Measurements from ENCODE around the gene DRD1.
"Not testable (repeated sequence)": the region's sequence is repeated elsewhere in the genome, so short reads cannot be mapped to it uniquely, and the experiment has no call there.

DRD1 gene

DNA sequence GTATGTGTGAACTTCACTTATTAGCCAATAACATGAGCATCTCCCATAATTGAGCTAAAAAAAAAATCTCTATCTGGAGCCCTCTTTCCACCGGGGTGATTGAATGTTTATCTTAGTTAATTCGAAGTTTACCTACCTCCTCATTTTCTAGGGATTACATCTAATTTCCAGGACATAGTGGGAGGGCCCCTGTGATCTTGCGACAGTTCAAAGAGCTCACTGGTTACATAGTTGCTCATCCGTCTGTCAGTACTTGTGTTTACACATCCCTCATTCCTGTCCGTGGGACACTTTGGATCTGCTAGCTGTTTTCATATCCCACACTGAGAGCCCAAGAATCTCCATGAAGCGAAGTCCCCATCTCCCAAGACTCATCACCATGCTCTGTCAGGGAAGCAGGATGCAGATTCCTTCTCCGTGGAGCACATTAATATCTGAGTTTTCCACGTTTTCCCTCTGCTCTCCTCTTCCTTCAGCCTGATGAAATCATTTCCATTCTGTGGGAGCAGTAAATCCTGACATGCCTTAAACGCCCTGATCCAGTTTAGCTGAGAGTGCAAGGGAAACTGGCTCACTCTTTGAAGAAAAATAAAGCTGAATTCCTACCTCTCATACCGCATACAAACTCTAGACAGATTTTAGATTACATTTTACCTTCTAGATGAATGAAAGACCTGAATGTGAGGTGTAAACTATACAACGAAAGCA lies 24.2 kb upstream of the DRD1 start:
- no peak for DNase-seq

DNA sequence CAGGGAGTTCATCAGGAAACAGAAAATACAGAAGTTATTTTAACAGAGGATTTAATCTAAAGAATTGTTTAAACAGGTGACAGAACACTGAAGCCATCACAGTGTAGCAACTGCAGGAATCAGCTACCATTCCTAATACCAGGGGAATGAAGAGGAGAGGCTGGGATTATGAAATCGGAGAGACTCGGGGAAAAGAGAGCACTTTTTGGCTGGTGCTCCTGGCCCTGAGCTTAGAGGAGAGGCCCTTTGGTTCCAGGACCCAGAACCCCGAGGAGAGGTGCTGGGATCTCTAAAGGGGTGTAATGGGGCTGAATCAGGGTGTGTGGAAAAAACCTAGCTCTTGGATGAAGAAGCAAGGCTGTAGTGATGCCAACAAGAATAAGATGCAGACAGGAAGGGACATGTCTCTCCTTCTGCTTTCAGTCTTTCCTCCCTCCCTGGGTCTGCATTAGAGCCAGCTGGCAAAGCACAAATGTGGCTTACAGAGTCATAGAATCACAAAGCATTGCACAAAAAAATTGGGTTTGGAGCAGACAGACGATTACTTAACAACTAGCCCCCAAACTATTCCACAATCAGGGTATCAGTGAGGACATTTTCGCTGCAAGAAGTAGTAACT lies 22.8 kb upstream of the DRD1 start:
- DNase-seq, result no peak

DNA sequence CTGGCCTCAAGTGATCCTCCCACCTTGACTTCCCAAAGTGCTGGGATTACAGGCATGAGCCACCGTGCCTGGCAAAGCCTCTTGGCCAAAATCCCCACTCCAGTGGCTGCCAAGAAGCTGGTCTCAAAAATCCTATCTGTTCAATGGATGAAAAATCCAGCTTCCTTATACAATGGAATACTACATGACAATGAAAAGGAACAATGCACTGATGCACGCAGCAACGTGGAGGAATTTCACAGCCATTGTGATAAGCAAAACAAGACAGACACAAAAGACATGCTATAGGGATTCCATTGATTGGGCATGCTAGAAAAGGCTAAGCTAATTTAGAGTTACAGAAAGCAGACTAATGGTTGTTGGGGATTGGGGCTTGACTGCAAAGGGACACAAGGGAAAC lies 21.3 kb upstream of the DRD1 start:
- DNase-seq, result no peak

DNA sequence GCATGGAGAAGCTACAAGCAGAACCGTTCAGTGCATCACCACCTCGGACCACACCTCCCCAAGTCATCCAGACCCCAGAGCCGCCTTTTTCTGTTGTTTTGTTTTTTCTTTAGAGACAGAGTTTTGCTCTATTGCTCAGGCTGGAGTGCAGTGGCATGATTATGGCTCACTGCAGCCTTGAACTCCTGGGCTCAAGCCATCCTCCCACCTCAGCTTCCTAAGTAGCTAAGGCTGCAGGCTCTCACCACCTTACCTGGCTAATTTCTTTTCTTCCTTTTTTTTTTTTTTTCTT lies 20.9 kb upstream of the DRD1 start:
- no peak for DNase-seq

DNA sequence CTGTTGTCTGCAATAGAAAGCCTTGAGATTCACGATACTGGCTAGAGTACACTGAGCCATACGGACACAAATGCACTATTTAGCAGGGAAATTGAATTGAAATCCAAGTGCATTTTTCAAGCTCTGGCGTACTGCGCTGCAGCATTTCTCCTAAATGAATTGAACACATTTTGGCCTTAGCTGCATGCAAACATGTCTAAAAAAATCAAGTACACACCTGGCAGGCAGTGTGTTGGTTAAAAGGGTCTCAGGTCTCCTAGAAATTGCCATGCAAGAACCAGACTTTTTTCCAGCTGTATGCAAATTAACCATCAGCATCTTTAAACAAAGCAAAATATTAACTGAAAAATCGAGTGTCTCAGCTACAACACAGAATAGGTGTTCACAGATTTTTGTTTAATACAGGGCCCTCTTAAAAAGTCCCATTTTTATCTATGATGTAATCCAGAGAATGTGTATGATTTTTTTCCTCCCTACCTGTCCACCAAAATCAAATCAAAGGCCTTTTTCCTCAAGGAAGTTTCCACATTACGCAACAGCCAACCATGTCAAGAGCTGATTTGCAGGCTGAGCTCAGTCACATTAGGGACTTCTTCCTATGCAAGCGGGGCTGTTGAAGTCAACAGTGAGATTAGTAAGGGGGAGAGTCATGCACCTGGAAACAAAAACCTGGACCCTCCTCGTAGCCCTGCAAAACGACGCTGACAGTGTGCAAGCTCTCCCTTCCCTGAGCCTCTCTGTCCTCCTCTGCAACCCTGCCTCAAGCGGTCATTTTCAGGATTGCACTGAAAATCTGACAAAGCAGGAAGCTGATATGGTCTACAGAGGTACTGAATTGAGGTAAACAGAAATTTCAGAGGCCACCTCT lies 20.3 kb upstream of the DRD1 start:
- DNase-seq, result peak; percentile 82 to 83

DNA sequence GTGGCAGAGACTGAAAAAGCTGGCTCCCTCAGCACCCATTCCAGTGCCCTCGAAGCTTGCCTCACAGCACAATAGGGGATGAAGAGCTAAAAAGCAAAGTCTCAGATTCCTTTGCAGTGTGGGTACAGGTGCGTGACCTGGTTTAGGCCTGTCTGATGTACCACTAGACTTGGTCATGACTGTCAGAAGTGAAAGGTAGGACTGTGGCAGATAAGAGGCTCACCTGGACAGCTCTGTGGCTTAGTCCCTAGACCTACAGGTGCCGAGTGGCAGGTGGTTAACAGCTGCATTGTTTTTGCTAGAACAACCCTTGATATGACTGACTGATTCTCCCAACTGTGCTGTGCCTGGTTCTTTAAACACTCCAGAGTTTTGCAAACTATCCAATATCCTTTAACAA lies 19.7 kb upstream of the DRD1 start:
- no peak for DNase-seq

DNA sequence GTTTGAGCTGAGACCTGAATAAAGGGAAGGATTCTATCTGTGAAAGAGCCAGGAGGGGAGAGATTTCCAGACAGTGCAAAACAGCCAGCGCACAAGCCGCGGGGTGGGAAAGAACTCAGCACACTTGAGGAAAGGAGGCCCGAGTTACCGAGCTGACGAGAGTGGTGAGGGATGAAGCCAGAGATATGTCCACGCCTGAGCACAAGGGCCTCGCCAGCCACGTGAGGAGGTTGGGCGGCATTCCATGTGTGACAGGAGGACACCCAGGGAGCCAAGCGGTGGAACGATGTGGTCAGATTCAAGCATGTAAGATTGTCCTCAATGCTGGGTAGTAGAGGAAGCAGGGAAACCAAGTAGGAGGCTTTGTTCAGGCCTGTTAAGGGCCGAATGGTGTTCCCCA lies 17.4 kb upstream of the DRD1 start:
- DNase-seq, result no peak

DNA sequence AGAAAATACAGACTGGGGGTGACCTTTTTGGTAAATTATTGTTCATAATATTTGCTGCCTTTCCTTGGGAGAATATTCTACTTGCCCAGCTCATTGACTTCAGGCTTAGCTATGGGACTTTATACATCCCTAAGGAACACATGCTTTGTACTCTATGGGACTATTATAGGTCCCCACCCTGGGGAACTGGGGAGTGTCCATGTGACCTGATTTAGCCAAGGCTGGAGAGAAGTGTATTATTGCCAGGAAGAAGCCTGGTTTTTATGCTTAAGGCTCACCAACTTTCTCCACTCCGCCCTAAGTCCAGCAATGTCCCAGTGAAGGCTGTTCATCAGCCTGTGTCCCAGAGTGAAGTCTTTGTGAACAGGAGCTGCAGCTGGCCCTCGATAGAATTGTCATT lies 16.6 kb upstream of the DRD1 start:
- no peak for DNase-seq

DNA sequence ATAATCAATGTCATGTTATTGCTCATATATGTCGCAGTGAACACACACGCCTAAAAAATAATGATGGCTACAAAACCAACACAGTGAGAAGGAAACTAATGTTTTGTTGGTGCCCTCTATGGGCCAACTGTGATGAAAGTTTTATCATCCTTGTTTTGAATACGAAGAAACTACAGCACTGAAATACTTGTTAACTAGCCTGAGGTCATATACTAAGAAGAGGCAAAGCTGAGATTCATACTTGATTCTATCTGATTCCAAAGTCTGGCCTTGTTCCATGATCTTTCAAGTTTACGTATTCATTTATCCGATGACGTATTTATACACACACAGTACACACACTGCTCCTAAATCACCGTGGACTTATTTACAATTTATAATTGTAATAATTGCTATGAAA lies 16.1 kb upstream of the DRD1 start:
- DNase-seq, result no peak

DNA sequence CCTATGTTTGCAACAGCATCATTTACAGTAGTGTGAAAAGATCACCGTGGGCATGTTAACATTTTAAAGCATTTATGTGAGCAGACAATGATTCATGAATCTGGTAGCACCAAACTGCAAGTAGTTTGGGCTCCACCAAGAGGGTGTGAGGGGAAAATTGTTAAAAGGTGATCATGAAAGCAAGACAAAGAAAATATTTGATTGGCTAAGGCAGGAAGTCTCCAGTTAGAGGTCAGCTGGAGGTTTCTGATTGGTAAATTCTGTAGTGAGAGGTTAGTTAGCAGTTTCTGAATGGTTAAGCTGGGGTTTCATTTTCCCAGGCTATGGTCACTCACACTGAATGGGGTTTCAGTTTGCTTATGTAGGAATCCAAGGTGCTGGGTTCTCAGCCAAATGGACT lies 13.5 kb upstream of the DRD1 start:
- DNase-seq, result no peak

DNA sequence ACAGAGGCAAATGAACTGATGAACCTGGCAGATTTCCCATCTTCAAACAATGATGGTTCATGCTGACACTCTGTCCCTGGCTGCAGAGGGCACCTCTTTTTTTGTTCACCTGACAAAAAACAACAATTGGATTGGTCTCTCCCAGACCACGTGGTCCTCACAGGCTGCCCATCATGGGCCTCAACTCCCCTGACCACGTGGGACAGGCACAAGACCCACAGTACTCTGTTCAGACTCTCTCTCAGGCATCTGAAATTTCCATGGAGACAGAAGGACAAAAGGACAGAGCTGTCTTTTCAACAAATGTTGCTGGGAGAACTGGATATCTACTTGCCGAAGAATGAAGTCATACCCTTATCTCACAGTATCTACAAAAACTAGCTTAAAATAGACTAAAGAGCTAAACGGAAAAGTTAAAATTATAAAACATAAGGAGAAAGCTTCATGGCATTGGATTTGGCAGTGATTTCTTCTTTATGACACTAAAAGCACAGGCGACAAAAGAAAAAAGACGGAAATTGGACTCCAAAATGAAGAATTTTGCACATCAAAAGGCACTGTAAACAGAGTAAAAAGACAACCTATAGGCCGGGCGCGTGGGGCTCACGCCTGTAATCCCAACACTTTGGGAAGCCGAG lies 12.2 kb upstream of the DRD1 start:
- DNase-seq, result no peak

DNA sequence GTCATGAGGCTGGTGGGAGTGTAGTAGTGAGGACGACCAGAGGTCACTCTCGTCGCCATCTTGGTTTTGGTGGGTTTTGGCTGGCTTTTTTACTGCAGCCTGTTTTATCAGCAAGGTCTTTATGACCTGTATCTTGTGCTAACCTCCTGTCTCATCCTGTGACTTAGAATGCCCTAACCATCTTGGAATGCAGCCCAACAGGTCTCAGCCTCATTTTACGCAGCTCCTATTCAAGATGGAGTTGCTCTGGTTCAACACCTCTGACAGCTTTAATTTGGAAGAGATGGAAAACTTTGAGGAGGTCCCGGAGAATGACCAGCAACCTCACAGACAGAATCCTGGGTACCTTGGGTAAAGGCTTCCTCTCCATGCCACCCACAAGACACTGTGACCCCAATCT lies 10.4 kb upstream of the DRD1 start:
- not testable (repeated sequence) for DNase-seq

DNA sequence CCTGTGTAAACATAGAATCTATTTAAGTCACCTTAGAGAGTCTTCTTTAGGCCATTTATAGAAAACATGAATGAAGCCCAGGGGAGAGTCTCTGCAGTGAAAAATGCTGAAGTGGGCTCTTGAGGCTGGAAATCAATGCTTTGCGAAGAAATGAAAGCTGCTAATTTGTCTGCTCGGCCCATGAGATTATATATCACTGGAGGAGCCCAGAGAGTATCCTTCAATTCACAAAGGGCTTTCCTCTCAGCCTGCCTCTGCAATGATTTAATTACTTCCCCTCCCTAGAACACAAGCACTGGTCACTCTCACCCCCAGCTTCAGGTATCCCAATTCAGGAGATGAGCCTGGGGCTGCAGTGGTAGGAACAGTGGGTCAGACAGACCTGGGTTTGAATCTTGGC lies 8.2 kb upstream of the DRD1 start:
- no peak for DNase-seq

DNA sequence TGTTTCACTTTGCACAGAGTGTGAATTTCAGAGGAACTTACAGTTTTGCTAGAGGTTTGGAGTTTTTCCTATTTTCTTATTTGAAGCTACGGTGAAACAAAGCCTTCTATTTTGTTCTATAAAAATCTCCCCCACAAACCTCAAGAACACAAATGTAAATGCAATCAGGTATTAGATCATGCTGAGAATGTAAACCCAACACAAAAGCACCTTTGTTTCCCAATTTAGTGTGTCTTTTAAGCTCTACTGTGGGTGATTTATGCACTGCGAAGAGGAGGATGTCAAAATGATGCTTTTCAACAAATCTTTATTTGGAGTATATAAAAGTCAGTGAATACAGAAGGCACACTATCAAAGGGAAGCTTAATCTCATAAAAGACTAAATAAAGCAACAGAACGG lies 4.3 kb upstream of the DRD1 start:
- DNase-seq, result no peak

DNA sequence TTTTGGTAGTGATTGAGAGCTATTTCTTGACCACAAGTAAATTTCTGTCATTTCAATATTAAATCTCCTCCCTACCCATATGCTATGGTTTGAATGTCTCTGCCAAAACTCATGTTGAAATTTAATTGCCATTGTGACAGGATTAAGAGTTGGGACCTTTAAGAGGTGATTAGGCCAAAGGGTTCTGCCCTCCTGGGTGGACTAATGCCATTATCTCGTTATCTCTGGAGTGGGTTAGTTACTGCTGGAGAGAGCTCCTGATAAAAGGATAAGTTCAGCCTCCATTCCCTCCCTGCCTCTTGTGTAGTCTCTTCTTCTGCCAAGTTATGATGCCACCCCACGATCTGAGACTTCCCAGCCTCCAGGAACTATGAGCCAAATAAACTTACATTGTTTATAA lies 3.6 kb upstream of the DRD1 start:
- no peak for DNase-seq

DNA sequence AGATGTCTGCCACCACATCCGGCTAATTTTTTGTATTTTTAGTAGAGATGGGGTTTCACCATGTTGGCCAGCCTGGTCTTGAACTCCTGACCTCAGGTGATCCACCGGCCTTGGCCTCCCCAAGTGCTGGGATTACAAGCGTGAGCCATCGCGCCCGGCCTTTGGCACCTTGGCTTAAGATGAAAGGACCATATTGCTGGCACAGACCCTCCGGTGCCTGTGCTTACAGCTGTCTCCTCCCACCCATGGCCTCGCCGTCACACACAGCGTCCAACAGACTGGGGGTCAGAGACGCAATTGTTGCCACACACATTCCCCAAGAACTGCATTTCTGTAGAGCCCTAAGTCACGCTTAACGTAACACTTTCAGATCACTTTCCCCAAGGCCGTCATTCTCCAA lies 2.4 kb upstream of the DRD1 start:
- not testable (repeated sequence) for DNase-seq

DNA sequence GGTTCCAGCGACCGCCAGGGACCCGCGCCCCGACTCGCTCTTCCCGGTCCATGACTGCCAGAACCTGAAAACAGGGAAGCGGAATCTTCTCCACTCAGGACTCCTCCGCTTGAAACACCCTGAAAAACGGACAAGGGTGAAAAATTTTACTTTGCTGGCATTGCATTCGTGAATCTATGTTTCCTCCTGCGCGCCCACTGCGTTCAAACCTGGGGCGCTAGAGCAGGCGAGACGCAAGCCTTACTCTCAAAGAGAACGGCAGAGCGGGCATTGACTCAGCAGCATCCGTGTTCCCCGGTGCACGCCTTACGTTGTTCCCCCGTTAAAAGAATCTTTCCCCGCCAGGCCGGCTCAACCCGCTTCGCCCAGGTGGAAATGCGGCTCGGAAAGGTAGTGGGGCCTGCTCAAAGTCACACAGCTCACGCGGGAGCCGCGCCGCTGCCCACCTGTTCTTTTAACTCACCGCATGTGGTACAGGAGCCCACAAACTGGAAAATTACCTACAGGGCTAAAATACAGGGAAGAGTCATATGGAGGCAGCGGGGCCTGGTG lies 999 bp upstream of the DRD1 start:
- no peak for DNase-seq

DNA sequence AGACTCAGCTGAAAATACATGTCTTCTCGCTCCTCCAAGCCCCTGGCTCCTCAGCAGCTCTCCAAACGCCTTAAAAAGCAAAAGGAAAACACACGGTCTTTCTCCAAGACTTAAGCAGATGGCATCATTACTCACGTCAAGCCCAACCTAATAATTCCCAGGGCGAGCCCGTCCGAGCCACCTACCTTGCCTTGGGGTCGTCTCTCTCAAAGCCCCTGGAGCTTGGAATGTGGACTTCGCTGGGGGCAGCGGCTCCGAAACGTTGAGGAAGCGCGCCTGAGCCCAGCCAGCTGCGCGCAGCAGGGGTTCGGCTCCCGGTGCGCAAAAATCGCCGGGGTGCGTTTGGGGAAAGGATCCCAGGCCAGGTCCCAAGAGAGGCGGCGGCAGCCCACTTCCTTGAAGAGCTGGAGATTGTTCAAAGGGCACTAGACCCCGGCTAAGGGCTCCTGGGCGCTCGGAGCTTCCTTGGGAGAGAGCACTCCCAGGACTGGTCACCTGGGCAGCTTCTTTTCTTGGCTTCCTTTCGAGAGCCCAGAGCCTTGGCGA lies 395 bp downstream of the DRD1 start:
- DNase-seq, result peak in 1 of 2 experiments; percentile 23

DNA sequence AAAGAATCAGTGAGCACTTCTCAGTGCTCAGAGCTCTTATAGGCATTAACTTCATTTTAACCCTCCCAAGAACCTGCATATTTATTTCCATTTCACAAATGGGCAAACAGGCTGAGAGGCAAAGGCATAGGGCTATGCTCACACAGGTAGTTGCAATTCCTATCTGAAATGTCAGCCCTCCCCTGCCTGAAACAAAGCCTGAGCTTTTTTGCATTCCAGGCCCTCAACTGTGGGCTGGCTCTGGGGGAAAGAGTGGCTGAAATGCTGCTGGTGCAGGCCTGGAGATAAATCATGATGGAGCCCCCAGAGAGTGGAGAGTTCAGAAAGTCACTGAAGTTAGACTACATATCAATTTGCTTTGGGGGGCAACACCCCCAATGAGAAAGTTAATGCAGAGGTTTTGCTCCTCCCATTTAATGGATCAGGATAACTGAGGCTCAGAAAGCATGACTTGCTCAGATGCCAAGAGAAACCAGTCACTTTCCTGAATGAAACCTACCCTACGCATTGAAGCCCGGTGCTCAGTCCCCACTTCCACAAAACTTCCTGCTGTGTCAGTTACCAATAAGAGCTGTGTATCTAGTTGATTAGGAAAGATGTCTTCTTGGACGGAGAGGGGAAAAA lies 5.6 kb downstream of the DRD1 start:
- no peak for DNase-seq

DNA sequence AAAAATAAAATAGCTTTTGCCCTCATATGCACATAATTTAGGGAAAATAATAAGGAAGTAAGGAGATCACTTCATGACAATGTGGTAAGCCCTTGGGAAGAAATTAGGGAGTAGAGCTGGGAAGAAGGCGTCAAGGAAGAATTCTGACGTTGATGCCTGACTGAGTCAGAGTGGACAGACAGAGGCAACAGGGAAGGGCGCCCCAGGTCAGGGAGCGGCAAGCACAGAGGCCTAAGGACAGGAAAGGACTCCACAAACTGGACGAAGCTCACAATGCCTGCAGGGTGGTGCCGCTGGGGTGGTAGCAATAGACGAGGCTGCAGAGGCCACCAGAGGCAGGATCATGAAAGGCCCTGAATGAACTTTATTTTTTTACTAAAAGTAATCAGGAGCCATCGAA lies 7.6 kb downstream of the DRD1 start:
- no peak for DNase-seq

DNA sequence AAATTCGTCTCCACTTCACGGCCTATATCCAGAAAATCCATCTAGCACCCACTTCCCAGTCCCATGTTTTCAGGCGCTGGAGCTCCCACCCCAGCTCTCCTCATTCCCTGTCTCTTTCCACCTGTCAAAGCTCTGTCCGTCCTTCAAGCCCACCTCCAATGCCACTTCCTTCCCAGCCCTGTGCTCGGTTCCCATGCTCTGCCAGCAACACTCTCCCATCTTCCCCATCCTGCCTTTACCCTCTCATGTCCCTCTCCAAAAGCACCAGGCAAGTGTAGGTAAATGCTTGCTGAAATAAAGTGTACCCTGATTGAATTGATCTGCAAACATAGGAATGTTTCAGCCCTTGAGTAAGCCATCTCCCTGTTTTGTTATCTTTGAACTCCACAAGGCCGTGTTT lies 9.2 kb downstream of the DRD1 start:
- DNase-seq, result no peak

DNA sequence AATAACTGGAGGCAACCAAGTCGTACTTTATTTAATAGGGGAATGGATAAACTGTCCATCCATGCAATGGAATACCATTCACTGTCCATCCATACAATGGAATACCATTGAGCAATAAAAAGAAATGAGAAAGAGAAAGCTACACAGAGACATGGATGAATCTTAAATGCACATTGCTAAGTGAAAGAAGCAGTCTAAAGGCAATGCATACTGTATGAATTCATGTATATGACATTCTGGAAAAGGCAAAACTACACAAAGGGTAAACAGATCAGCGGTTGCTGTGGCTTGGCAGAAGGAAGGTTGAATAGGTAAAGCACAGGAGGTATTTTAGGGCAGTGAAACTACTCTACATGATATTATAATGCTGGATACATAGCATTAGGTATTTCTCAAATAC lies 16.2 kb downstream of the DRD1 start:
- DNase-seq, result no peak

DNA sequence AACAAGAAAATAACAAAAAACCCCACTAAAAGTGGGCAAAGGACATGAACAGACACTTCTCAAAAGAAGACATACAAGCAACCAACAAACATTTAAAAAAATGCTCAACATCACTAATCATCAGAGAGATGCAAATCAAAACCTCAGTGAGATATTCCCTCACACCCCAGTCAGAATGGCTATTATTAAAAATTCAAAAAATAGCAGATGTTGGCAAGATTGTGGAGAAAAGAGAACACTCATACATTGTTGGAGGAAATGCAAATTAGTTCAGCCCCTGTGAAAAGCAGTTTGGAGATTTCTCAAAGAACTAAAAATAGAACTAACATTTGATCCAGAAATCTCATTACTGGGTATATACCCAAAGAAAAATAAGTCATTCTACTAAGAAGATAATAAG lies 19.4 kb downstream of the DRD1 start:
- DNase-seq, result not testable (repeated sequence)
